ENCODE data around the gene TOMM40L.

- TF ChIP-seq ZNF274 (IDR thresholded peaks at IDR 0.05; ENCODE audit: low read depth, low read length), result no peak
- no peak for TF ChIP-seq SUZ12 (IDR thresholded peaks at IDR 0.05; ENCODE audit: extremely low read depth, insufficient read depth, insufficient read length)
- no peak for TF ChIP-seq YY1 (IDR thresholded peaks at IDR 0.05; ENCODE audit: insufficient read depth, insufficient read length)
Measured at GRCh38 chr1:161227196-161227871, 1.5 kb downstream of the TOMM40L start.
